Aorta (tissue), 4 donors: ENCODE measurements around the gene LRRC72. TPM values are rescaled to one million over a fixed set of nuclear protein-coding genes. Genes with fewer than 3 reads are reported as not detected.

ENCODE experiments used
- polyA plus RNA-seq, 2 donors: library from polyadenylated mRNA; stranded (reverse); fragments of 200-250 nt; gene quantifications; one replicate each; pipeline ENCODE4 v1.2.3, GENCODE V29; 2013
- total RNA-seq, 2 donors: library from RNA; stranded (reverse); fragmentation: NEBNext Ultra II Directional; extraction: Animal tissue kit (Norgen Biotek cat#: 25700); gene quantifications; one replicate each; pipeline ENCODE4 v1.2.1, GENCODE V29; 2021
- donor health status: healthy with polysubstance abuse.
- donor health status: Bipolar disorder and iron deficiency.
- donor health status: DM: no; HTN: no; CAD: no.
- donor health status: DM: yes; HTN: yes; CAD: no.

The LRRC72 gene
- total and polyA plus RNA-seq, 4 donors = not detected

Other genes with a start within 250 kb of the LRRC72 start
- gene CRPPA, start 105.3 kb upstream of the LRRC72 start, total RNA-seq = 1 to 10 TPM; 2.1 to 2.4 TPM
- gene CRPPA, start 105.3 kb upstream of the LRRC72 start, polyA plus RNA-seq = under 1 TPM; 0.13 to 0.23 TPM
- not detected for gene SOSTDC1, start 61.1 kb upstream of the LRRC72 start, total RNA-seq
- not detected for gene SOSTDC1, start 61.1 kb upstream of the LRRC72 start, polyA plus RNA-seq
- gene ANKMY2, start 118.9 kb downstream of the LRRC72 start, total RNA-seq = 10 to 100 TPM; 13.5 to 22.5 TPM
- gene ANKMY2, start 118.9 kb downstream of the LRRC72 start, polyA plus RNA-seq = 10 to 100 TPM in 1 of 2 donors, 1 to 10 TPM in 1; 9.4 to 12.3 TPM
- gene BZW2, start 119.4 kb downstream of the LRRC72 start, total RNA-seq = 10 to 100 TPM; 31.1 to 32.8 TPM
- 10 to 100 TPM in 1 of 2 donors, 1 to 10 TPM in 1; 9.0 to 14.5 TPM for gene BZW2, start 119.4 kb downstream of the LRRC72 start, polyA plus RNA-seq
- gene TSPAN13, start 226.9 kb downstream of the LRRC72 start, total RNA-seq = 10 to 100 TPM in 1 of 2 donors, 1 to 10 TPM in 1; 8.5 to 20.9 TPM
- gene TSPAN13, start 226.9 kb downstream of the LRRC72 start, polyA plus RNA-seq = 1 to 10 TPM; 1.5 to 7.9 TPM